HepG2 (cell line): ENCODE results near the gene PLEKHD1. TPM values are rescaled to one million over a fixed set of nuclear protein-coding genes. Genes with fewer than 3 reads are reported as not detected.
A peak's percentile ranks its signal among the peaks of the same experiment; 100 is the strongest.

Experiments used
- ATAC-seq: fragments of 200-7000 bp; cut with Tn5 transposase; 3 replicates; pipeline ENCODE4 v1.9.1; 2020; ENCODE audit warnings: mild to moderate bottlenecking, moderate library complexity
- BruUV-seq: library from RNA; stranded (reverse); fragments of 400-500 nt; replicated peaks from 2 replicates; lab custom pipeline; 2021; lab: Mats Ljungman, UMichigan
- CTCF ChIA-PET: fragments of 300-600 bp; formaldehyde crosslinking; extraction: SDS; loops from one replicate; lab custom pipeline; 2021; ENCODE audit warnings: low total read pairs, inconsistent platforms, low intra/inter-chr PET ratio; lab: Yijun Ruan, JAX
- POLR2A ChIA-PET: fragments of 350-600 bp; sonication (Branson Sonifier 250); formaldehyde crosslinking; loops from one replicate; lab custom pipeline; 2020; ENCODE audit warnings: antibody characterized with exemption, inconsistent platforms; lab: Yijun Ruan, JAX
- DNase-seq: peaks from one replicate; pipeline ENCODE4 v3.0.0-alpha.2; 2015; ENCODE audit warnings: low spot score
- FAIRE-seq: peaks from 3 replicates; lab custom pipeline; 2011; peaks lifted over from hg19 to GRCh38; lab: Jason Lieb, UNC
- H2AFZ ChIP-seq: one replicate; pipeline ENCODE4 v1.6.1; 2011; ENCODE audit warnings: low read length, inconsistent platforms
- H3K27ac ChIP-seq: fragments of 300-600 bp; 3 replicates; pipeline ENCODE4 v1.8.0; 2011; ENCODE audit warnings: mixed run types, mild to moderate bottlenecking, mixed read lengths, low read length, inconsistent platforms; ENCODE audit not compliant: insufficient read depth; ENCODE audit errors: extremely low read length
- H3K27me3 ChIP-seq, 2 experiments: fragments of 200-600 bp in 1 of 2; 2 replicates in 1 of 2; 3 replicates in 1 of 2; pipeline versions ENCODE4 v1.6.0 to v1.8.0; 2011; ENCODE audit warnings: low read length in 2 of 2, mild to moderate bottlenecking in 2 of 2, moderate library complexity in 2 of 2, inconsistent platforms in 1 of 2; ENCODE audit not compliant: insufficient read depth in 2 of 2, control insufficient read depth in 1 of 2
- H3K36me3 ChIP-seq, 2 experiments: fragments of 200-600 bp in 1 of 2; replicated peaks in 1 of 2; 2 replicates in 1 of 2; 3 replicates in 1 of 2; pipeline versions ENCODE4 v1.5.1 to v1.8.0; 2011; ENCODE audit warnings: low read length in 2 of 2, inconsistent platforms in 1 of 2; ENCODE audit not compliant: insufficient read depth in 2 of 2, control insufficient read depth in 1 of 2
- H3K4me1 ChIP-seq: 2 replicates; pipeline ENCODE4 v1.5.1; 2012; ENCODE audit warnings: low read length, inconsistent platforms; ENCODE audit not compliant: insufficient read depth
- H3K4me2 ChIP-seq: 2 replicates; pipeline ENCODE4 v1.6.0; 2011; ENCODE audit warnings: low read depth, low read length, inconsistent platforms
- H3K4me3 ChIP-seq, 3 experiments: fragments of 200-600 bp in 1 of 3; sonication (generic), shearing (Covaris generic) in 1 of 3; replicated peaks in 1 of 3; 2 replicates each; pipeline ENCODE4 v1.5.1; 2011 to 2016; ENCODE audit warnings: low read length in 3 of 3, inconsistent platforms in 2 of 3, low read depth in 2 of 3, mild to moderate bottlenecking in 2 of 3, control low read depth in 1 of 3, mixed read lengths in 1 of 3; ENCODE audit not compliant: insufficient read depth in 1 of 3
- H3K79me2 ChIP-seq: one replicate; pipeline ENCODE4 v1.6.1; 2011; ENCODE audit warnings: low read length, inconsistent platforms; ENCODE audit not compliant: insufficient read depth
- H3K9ac ChIP-seq: 2 replicates; pipeline ENCODE4 v1.6.0; 2011; ENCODE audit warnings: mild to moderate bottlenecking, low read depth, low read length, inconsistent platforms; ENCODE audit not compliant: insufficient read depth
- H3K9me3 ChIP-seq: 2 replicates; pipeline ENCODE4 v1.5.1; 2012; ENCODE audit warnings: mild to moderate bottlenecking, low read length
- H4K20me1 ChIP-seq: 2 replicates; pipeline ENCODE4 v1.6.0; 2011; ENCODE audit warnings: inconsistent platforms, mild to moderate bottlenecking, low read length, moderate library complexity; ENCODE audit not compliant: insufficient read depth
- ATF3 ChIP-seq: sonication (generic); formaldehyde crosslinking; IDR thresholded peaks from 2 replicates; pipeline ENCODE4 v1.4.0; 2020; ENCODE audit warnings: missing genetic modification reagents
- FOSL2 ChIP-seq: sonication (generic); formaldehyde crosslinking; IDR thresholded peaks from 2 replicates; pipeline ENCODE4 v1.4.0; 2020; ENCODE audit warnings: missing genetic modification reagents
- IKZF5 ChIP-seq: IDR thresholded peaks from 2 replicates; pipeline ENCODE4 v1.6.1; 2018; ENCODE audit warnings: missing genetic modification reagents, mild to moderate bottlenecking, missing compliant biosample characterization
- JUND ChIP-seq: sonication (generic); formaldehyde crosslinking; IDR thresholded peaks from 2 replicates; pipeline ENCODE4 v1.8.0; 2022; ENCODE audit warnings: mild to moderate bottlenecking, missing genetic modification reagents
- SNAPC5 ChIP-seq: sonication (generic); formaldehyde crosslinking; IDR thresholded peaks from 2 replicates; pipeline ENCODE4 v1.8.1; 2023; ENCODE audit warnings: mild to moderate bottlenecking, missing genetic modification reagents, borderline replicate concordance
- ZNF619 ChIP-seq: sonication (generic); formaldehyde crosslinking; IDR thresholded peaks from 2 replicates; pipeline ENCODE4 v1.4.0; 2020; ENCODE audit warnings: mild to moderate bottlenecking, missing genetic modification reagents
- WGBS: methylation state at CpG from one replicate; pipeline ENCODE4 v1.1.6; 2017; ENCODE audit warnings: low lambda C conversion rate; 5-methylcytosine and 5-hydroxymethylcytosine counted together
- in situ Hi-C: cut with HindIII; loops from 2 replicates; pipeline ENCODE4 v1.10.0; 2017; ENCODE audit warnings: low pct_unique_long_range_greater_than_20kb; ENCODE audit not compliant: extremely low pct_ligation_motif_present
- intact Hi-C: fragments of 100-400 bp; cut with micrococcal nuclease; formaldehyde crosslinking; loops from one replicate; pipeline ENCODE4 v1.10.0; 2022; ENCODE audit not compliant: unreplicated experiment
- polyA plus RNA-seq, 8 experiments: library from polyadenylated mRNA; depleted of rRNA in 3 of 8; stranded (reverse) in 7 of 8; unstranded in 1 of 8; fragments of >200 nt; fragmentation: Illumina TruSeq in 4 of 8; extraction: Trizol in 4 of 8; gene quantifications; 2 replicates each; pipeline versions ENCODE4 v1.2.1 to v1.2.3, GENCODE V29; 2011 to 2016; ENCODE audit warnings: low read depth in 4 of 8, missing spikeins in 1 of 8, mixed read lengths in 1 of 8; ENCODE audit not compliant: insufficient read depth in 1 of 8
- total RNA-seq, 5 experiments: library from RNA; depleted of rRNA; stranded (reverse); fragments of >200 nt; fragmentation: Illumina TruSeq; extraction: Trizol; gene quantifications; 2 replicates each; pipeline ENCODE4 v1.2.3, GENCODE V29; 2016; ENCODE audit warnings: low read depth in 1 of 5
- TF ChIP-seq, protein P1 (sequence below): sonication (generic); formaldehyde crosslinking; IDR thresholded peaks from 2 replicates; pipeline ENCODE4 v1.5.1; 2020; ENCODE audit warnings: mild to moderate bottlenecking, missing genetic modification reagents, borderline replicate concordance

Gene PLEKHD1
- total and polyA plus RNA-seq, 2 of the 13 experiments (the other 11 are each of a cell fraction or from before 2014, with no cell fraction given): 0.01 TPM; not detected in 1

- no peaks in the 10 kb centered on the region for H3K9me3 ChIP-seq
- DNase-seq (no peak), FAIRE-seq (no peak), ATAC-seq (no peak)
- BruUV-seq: no TSS peak
- no peak overlapping the region for H3K4me3 ChIP-seq
- H2AFZ ChIP-seq: no peak overlapping the region
- H3K27me3 ChIP-seq: peaks cover 2 to 19% of the 10 kb centered on the region in 2 experiments; a peak in 4 of 5 replicates
- no peak overlapping the region for H3K27ac ChIP-seq
- POLR2A ChIA-PET: no interaction called here
- CTCF ChIA-PET: no interaction called here
- 0% methylated on average over 2 of the region's 2 CpGs for WGBS
- no peak overlapping the region for H3K4me2 ChIP-seq
- TF ChIP-seq SNAPC5 (CRISPR knock-in tag): no peak
- no peak for TF ChIP-seq ZNF619
- TF ChIP-seq IKZF5: no peak
- no peaks in the 10 kb centered on the region for H3K36me3 ChIP-seq
- no peaks in the 10 kb centered on the region for H3K79me2 ChIP-seq
- no peak overlapping the region for H3K9ac ChIP-seq
- H3K4me1 ChIP-seq: no peaks in the 10 kb centered on the region
- no peaks in the 10 kb centered on the region for H4K20me1 ChIP-seq
- intact Hi-C loops: no loop called here
- in situ Hi-C loops: no loop called here
These were observed 57.8 kb downstream of the PLEKHD1 start for GRCh38 chr14:69542311-69542710.

GRCh38 chr14:69543341-69544115, 59.0 kb downstream of the PLEKHD1 start:
- FAIRE-seq (no peak), ATAC-seq (peak; percentile 59), DNase-seq (no peak)
- H3K79me2 ChIP-seq: no peaks in the 10 kb centered on the region
- no peak overlapping the region for H3K27ac ChIP-seq
- peak overlapping the region; percentile 23 for H2AFZ ChIP-seq
- no peak overlapping the region for H3K9ac ChIP-seq
- no peaks in the 10 kb centered on the region for H3K9me3 ChIP-seq
- ChIA-PET CTCF (no interaction called here), POLR2A (no interaction called here)
- no peaks in the 10 kb centered on the region for H3K36me3 ChIP-seq
- no peaks in the 10 kb centered on the region for H4K20me1 ChIP-seq
- in situ Hi-C loops (no loop called here), intact Hi-C loops (no loop called here)
- no peak overlapping the region for H3K4me3 ChIP-seq
- 4% methylated on average over 11 of the region's 12 CpGs for WGBS
- no peaks in the 10 kb centered on the region for H3K4me1 ChIP-seq
- H3K4me2 ChIP-seq: no peak overlapping the region
- BruUV-seq: no TSS peak
- peaks cover 2 to 19% of the 10 kb centered on the region in 2 experiments; a peak in 3 of 5 replicates for H3K27me3 ChIP-seq
- TF ChIP-seq FOSL2 (peak; percentile 95), JUND (CRISPR knock-in tag) (peak; percentile 80; the same call in 1 of the 2 replicates), ATF3 (CRISPR knock-in tag) (peak; percentile 46; the same call in 1 of the 2 replicates)
- TF ChIP-seq, protein P1, sequence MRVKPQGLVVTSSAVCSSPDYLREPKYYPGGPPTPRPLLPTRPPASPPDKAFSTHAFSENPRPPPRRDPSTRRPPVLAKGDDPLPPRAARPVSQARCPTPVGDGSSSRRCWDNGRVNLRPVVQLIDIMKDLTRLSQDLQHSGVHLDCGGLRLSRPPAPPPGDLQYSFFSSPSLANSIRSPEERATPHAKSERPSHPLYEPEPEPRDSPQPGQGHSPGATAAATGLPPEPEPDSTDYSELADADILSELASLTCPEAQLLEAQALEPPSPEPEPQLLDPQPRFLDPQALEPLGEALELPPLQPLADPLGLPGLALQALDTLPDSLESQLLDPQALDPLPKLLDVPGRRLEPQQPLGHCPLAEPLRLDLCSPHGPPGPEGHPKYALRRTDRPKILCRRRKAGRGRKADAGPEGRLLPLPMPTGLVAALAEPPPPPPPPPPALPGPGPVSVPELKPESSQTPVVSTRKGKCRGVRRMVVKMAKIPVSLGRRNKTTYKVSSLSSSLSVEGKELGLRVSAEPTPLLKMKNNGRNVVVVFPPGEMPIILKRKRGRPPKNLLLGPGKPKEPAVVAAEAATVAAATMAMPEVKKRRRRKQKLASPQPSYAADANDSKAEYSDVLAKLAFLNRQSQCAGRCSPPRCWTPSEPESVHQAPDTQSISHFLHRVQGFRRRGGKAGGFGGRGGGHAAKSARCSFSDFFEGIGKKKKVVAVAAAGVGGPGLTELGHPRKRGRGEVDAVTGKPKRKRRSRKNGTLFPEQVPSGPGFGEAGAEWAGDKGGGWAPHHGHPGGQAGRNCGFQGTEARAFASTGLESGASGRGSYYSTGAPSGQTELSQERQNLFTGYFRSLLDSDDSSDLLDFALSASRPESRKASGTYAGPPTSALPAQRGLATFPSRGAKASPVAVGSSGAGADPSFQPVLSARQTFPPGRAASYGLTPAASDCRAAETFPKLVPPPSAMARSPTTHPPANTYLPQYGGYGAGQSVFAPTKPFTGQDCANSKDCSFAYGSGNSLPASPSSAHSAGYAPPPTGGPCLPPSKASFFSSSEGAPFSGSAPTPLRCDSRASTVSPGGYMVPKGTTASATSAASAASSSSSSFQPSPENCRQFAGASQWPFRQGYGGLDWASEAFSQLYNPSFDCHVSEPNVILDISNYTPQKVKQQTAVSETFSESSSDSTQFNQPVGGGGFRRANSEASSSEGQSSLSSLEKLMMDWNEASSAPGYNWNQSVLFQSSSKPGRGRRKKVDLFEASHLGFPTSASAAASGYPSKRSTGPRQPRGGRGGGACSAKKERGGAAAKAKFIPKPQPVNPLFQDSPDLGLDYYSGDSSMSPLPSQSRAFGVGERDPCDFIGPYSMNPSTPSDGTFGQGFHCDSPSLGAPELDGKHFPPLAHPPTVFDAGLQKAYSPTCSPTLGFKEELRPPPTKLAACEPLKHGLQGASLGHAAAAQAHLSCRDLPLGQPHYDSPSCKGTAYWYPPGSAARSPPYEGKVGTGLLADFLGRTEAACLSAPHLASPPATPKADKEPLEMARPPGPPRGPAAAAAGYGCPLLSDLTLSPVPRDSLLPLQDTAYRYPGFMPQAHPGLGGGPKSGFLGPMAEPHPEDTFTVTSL: no peak
